Gastroesophageal sphincter (tissue), 3 donors: ENCODE data around the gene INVS.
"Not testable (repeated sequence)": the region's sequence is repeated elsewhere in the genome, so short reads cannot be mapped to it uniquely, and the experiment has no call there.

ENCODE experiments used
- CTCF ChIP-seq, 4 experiments: fragments of 200-600 bp in 2 of 4; fragments of 450-650 bp in 2 of 4; sonication (generic) in 1 of 4; IDR thresholded peaks; one replicate each; pipeline ENCODE4 v1.5.1; 2017 to 2019; ENCODE audit warnings: antibody characterized with exemption in 4 of 4, mild to moderate bottlenecking in 2 of 4, moderate library complexity in 2 of 4
- POLR2A ChIP-seq, 2 donors: fragments of 450-650 bp; IDR thresholded peaks; one replicate each; pipeline ENCODE4 v1.6.1; 2017; ENCODE audit warnings: antibody characterized with exemption in 2 of 2, mild to moderate bottlenecking in 2 of 2, moderate library complexity in 1 of 2
- POLR2AphosphoS5 ChIP-seq: sonication (generic); formaldehyde crosslinking; IDR thresholded peaks from one replicate; pipeline ENCODE4 v1.6.1; 2017; ENCODE audit warnings: antibody characterized with exemption

DNA sequence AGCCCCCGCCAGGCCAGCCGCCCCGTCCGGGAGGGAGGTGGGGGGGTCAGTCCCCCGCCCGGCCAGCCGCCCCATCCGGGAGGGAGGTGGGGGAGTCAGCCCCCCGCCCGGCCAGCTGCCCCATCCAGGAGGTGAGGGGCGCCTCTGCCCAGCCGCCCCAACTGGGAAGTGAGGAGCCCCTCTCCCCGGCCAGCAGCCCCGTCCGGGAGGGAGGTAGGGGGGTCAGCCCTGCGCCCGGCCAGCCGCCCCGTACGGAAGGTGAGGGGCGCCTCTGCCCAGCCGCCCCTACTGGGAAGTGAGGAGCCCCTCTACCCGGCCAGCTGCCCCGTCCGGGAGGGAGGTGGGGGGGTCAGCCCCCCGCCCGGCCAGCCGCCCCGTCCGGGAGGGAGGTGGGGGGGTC lies 31.1 kb upstream of the INVS start:
- TF ChIP-seq CTCF (IDR thresholded peaks at IDR 0.05); POLR2AphosphoS5; POLR2A (IDR thresholded peaks at IDR 0.05): not testable (repeated sequence)
